ENCODE data around the gene ADCYAP1R1. TPM values are rescaled to one million over a fixed set of nuclear protein-coding genes. Genes with fewer than 3 reads are reported as not detected.

The ADCYAP1R1 gene
- total and polyA plus RNA-seq, 12 donors = 0.22 to 25.0 (median 1.5) TPM

GRCh38 chr7:31017721-31018120 is 34.4 kb upstream of the ADCYAP1R1 start:
- DNase-seq = no peak
- TF ChIP-seq POLR2A (IDR thresholded peaks at IDR 0.05) (no peak), CTCF (IDR thresholded peaks at IDR 0.05) (no peak)
- 92 to 95% (median 93%) methylated on average over 4 to 5 of the region's 5 CpGs for WGBS, 4 donors
- H3K9me3 ChIP-seq (replicated peaks in 1 of 3) = no peaks in the 10 kb centered on the region
- intact Hi-C loops (cut with DNase I) = no loop called here
- no peak overlapping the region for H3K27ac ChIP-seq
- no peaks in the 10 kb centered on the region for H3K27me3 ChIP-seq
- no peak overlapping the region for H3K4me3 ChIP-seq
- no peaks in the 10 kb centered on the region for H3K36me3 ChIP-seq (replicated peaks in 1 of 2)
- H3K4me1 ChIP-seq (replicated peaks in 1 of 2) = no peaks in the 10 kb centered on the region

GRCh38 chr7:31019509-31019908 is 32.6 kb upstream of the ADCYAP1R1 start:
- Histone ChIP-seq H3K27me3 (no peaks in the 10 kb centered on the region), H3K4me3 (no peak overlapping the region), H3K36me3 (replicated peaks in 1 of 2) (no peaks in the 10 kb centered on the region), H3K4me1 (replicated peaks in 1 of 2) (no peaks in the 10 kb centered on the region), H3K27ac (no peak overlapping the region), H3K9me3 (replicated peaks in 1 of 3) (no peaks in the 10 kb centered on the region)
- TF ChIP-seq CTCF (IDR thresholded peaks at IDR 0.05) (no peak), POLR2A (IDR thresholded peaks at IDR 0.05) (no peak)
- intact Hi-C loops (cut with DNase I) = no loop called here
- 86 to 100% methylated on average over 1 of the region's 1 CpG; no CpG with 5 or more reads in 2 of the 4 donors for WGBS, 4 donors
- no peak for DNase-seq

- Histone ChIP-seq H3K27ac (no peak overlapping the region), H3K4me1 (replicated peaks in 1 of 2) (no peaks in the 10 kb centered on the region), H3K9me3 (replicated peaks in 1 of 3) (no peaks in the 10 kb centered on the region), H3K36me3 (replicated peaks in 1 of 2) (no peaks in the 10 kb centered on the region), H3K4me3 (no peak overlapping the region), H3K27me3 (no peaks in the 10 kb centered on the region)
- no peak for DNase-seq
- intact Hi-C loops (cut with DNase I) = loop anchor here in 1 of 2 donors (10.0 kb wide), 1 partner anchor 85 kb away; no protein-coding TSS in a partner anchor
- WGBS, 4 donors = 85 to 95% (median 89%) methylated on average over 3 of the region's 3 CpGs
- TF ChIP-seq CTCF (IDR thresholded peaks at IDR 0.05) (no peak), POLR2A (IDR thresholded peaks at IDR 0.05) (no peak)
Observed at GRCh38 chr7:31020161-31020560, 31.9 kb upstream of the ADCYAP1R1 start.

- WGBS, 4 donors = 72 to 83% (median 77%) methylated on average over 3 of the region's 3 CpGs
- no peaks in the 10 kb centered on the region for H3K9me3 ChIP-seq (replicated peaks in 1 of 3)
- intact Hi-C loops (cut with DNase I) = loop anchor here in 1 of 2 donors (10.0 kb wide), 1 partner anchor 84 kb away; no protein-coding TSS in a partner anchor
- H3K4me3 ChIP-seq = no peak overlapping the region
- no peaks in the 10 kb centered on the region for H3K27me3 ChIP-seq
- no peaks in the 10 kb centered on the region for H3K4me1 ChIP-seq (replicated peaks in 1 of 2)
- no peaks in the 10 kb centered on the region for H3K36me3 ChIP-seq (replicated peaks in 1 of 2)
- no peak for TF ChIP-seq POLR2A (IDR thresholded peaks at IDR 0.05)
- no peak for TF ChIP-seq CTCF (IDR thresholded peaks at IDR 0.05)
- no peak overlapping the region for H3K27ac ChIP-seq
- no peak for DNase-seq
Observed at GRCh38 chr7:31020652-31021051, 31.5 kb upstream of the ADCYAP1R1 start.

Measured in adrenal gland (tissue), 12 donors.